Measurements from ENCODE around the gene GPR15. TPM values are rescaled to one million over a fixed set of nuclear protein-coding genes. Genes with fewer than 3 reads are reported as not detected.
A peak's percentile ranks its signal among the peaks of the same experiment; 100 is the strongest.

Gene GPR15
- total and polyA plus RNA-seq, 2 donors (not counting 1 experiment from before 2014, with no cell fraction given): under 0.01 TPM; not detected in 1

- no peak overlapping the region for H3K9ac ChIP-seq (ENCODE audit: insufficient read depth, low read length)
- no peaks in the 10 kb centered on the region for H3K4me1 ChIP-seq (ENCODE audit: control insufficient read depth, extremely low read depth, insufficient read depth, low read length)
- H3K4me2 ChIP-seq (ENCODE audit: extremely low read depth, insufficient read depth, low read length): no peak overlapping the region
- no peak overlapping the region for H3K4me3 ChIP-seq (replicated peaks in 1 of 4; ENCODE audit: control extremely low read depth in 1 of 4, insufficient read depth in 1 of 4, low read depth in 3 of 4, low read length in 4 of 4)
- DNase-seq (ENCODE audit: low read depth in 2 of 2): no peak
- H3K9me3 ChIP-seq (ENCODE audit: control insufficient read depth, insufficient read depth, low read depth, low read length): no peaks in the 10 kb centered on the region
- no peaks in the 10 kb centered on the region for H4K20me1 ChIP-seq (ENCODE audit: control insufficient read depth, extremely low read depth, insufficient read depth, low read length)
- H2AFZ ChIP-seq (ENCODE audit: low read length): no peak overlapping the region
- H3K27me3 ChIP-seq (ENCODE audit: control insufficient read depth, insufficient read depth, low read length): peaks cover 3% of the 10 kb centered on the region
- no peak overlapping the region for H3K27ac ChIP-seq (ENCODE audit: insufficient read depth, low read length)
- no peaks in the 10 kb centered on the region for H3K79me2 ChIP-seq (ENCODE audit: control insufficient read depth, insufficient read depth, low read length)
- TF ChIP-seq, protein P1, sequence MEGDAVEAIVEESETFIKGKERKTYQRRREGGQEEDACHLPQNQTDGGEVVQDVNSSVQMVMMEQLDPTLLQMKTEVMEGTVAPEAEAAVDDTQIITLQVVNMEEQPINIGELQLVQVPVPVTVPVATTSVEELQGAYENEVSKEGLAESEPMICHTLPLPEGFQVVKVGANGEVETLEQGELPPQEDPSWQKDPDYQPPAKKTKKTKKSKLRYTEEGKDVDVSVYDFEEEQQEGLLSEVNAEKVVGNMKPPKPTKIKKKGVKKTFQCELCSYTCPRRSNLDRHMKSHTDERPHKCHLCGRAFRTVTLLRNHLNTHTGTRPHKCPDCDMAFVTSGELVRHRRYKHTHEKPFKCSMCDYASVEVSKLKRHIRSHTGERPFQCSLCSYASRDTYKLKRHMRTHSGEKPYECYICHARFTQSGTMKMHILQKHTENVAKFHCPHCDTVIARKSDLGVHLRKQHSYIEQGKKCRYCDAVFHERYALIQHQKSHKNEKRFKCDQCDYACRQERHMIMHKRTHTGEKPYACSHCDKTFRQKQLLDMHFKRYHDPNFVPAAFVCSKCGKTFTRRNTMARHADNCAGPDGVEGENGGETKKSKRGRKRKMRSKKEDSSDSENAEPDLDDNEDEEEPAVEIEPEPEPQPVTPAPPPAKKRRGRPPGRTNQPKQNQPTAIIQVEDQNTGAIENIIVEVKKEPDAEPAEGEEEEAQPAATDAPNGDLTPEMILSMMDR (conservative IDR thresholded peaks at IDR 0.05 in 1 of 2, IDR thresholded peaks at IDR 0.05 in 1 of 2; ENCODE audit: low read depth in 1 of 2, low read length in 2 of 2): no peak
- TF ChIP-seq EZH2 (IDR thresholded peaks at IDR 0.05; ENCODE audit: low read length, missing control alignments): no peak
- H3K36me3 ChIP-seq (ENCODE audit: control insufficient read depth, insufficient read depth, low read length): no peaks in the 10 kb centered on the region
These were observed 22.0 kb downstream of the GPR15 start for GRCh38 chr3:98553753-98554152.

DNA sequence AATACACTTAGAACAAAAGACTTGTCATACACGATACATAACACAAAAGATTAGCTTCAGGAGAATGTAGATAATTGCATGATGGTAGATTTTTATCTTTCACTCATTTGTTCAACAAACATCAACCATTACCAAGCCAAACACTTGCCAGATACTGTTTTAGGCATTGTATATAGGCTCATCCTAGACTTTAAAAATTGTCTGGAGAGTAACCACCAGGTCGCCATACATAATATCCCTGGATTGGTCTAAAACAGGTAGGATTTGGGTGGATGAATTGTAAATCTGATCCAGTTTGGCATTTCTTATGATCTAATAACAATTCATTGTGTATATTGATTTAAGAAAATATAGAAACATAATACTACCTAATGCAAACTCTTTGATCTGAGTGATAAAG lies 22.8 kb downstream of the GPR15 start:
- Histone ChIP-seq H3K36me3 (ENCODE audit: control insufficient read depth, insufficient read depth, low read length) (no peaks in the 10 kb centered on the region), H3K27me3 (ENCODE audit: control insufficient read depth, insufficient read depth, low read length) (peaks cover 3% of the 10 kb centered on the region), H4K20me1 (ENCODE audit: control insufficient read depth, extremely low read depth, insufficient read depth, low read length) (no peaks in the 10 kb centered on the region), H3K9me3 (ENCODE audit: control insufficient read depth, insufficient read depth, low read depth, low read length) (no peaks in the 10 kb centered on the region), H3K79me2 (ENCODE audit: control insufficient read depth, insufficient read depth, low read length) (no peaks in the 10 kb centered on the region), H3K9ac (ENCODE audit: insufficient read depth, low read length) (no peak overlapping the region), H2AFZ (ENCODE audit: low read length) (no peak overlapping the region), H3K4me3 (replicated peaks in 1 of 4; ENCODE audit: control extremely low read depth in 1 of 4, insufficient read depth in 1 of 4, low read depth in 3 of 4, low read length in 4 of 4) (no peak overlapping the region), H3K4me1 (ENCODE audit: control insufficient read depth, extremely low read depth, insufficient read depth, low read length) (no peaks in the 10 kb centered on the region), H3K27ac (ENCODE audit: insufficient read depth, low read length) (no peak overlapping the region), H3K4me2 (ENCODE audit: extremely low read depth, insufficient read depth, low read length) (no peak overlapping the region)
- no peak for TF ChIP-seq EZH2 (IDR thresholded peaks at IDR 0.05; ENCODE audit: low read length, missing control alignments)
- TF ChIP-seq, protein P1 (conservative IDR thresholded peaks at IDR 0.05 in 1 of 2, IDR thresholded peaks at IDR 0.05 in 1 of 2; ENCODE audit: low read depth in 1 of 2, low read length in 2 of 2): no peak
- no peak for DNase-seq (ENCODE audit: low read depth in 2 of 2)

DNA sequence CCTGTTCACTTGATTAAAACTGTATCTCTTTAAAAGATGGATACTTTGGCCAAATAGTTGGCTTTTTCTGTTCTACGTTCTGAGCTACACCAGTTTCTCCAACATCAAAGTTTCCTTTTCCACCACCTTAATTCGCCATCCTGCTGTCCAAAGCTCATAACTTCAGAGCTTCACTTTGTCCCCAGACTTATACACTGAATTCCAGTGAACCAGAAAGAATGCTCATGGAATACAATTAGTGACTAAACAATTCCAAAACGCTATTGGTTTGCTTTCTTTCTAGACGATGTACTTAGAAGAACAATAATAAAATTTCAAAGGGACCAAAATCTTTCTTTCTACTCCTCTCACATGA lies 23.2 kb downstream of the GPR15 start:
- no peak overlapping the region for H2AFZ ChIP-seq (ENCODE audit: low read length)
- H3K27ac ChIP-seq (ENCODE audit: insufficient read depth, low read length): no peak overlapping the region
- H3K27me3 ChIP-seq (ENCODE audit: control insufficient read depth, insufficient read depth, low read length): peaks cover 3% of the 10 kb centered on the region
- no peak overlapping the region for H3K9ac ChIP-seq (ENCODE audit: insufficient read depth, low read length)
- TF ChIP-seq EZH2 (IDR thresholded peaks at IDR 0.05; ENCODE audit: low read length, missing control alignments): no peak
- TF ChIP-seq, protein P1 (conservative IDR thresholded peaks at IDR 0.05 in 1 of 2, IDR thresholded peaks at IDR 0.05 in 1 of 2; ENCODE audit: low read depth in 1 of 2, low read length in 2 of 2): no peak
- H3K4me2 ChIP-seq (ENCODE audit: extremely low read depth, insufficient read depth, low read length): no peak overlapping the region
- no peak overlapping the region for H3K4me3 ChIP-seq (replicated peaks in 1 of 4; ENCODE audit: control extremely low read depth in 1 of 4, insufficient read depth in 1 of 4, low read depth in 3 of 4, low read length in 4 of 4)
- H3K79me2 ChIP-seq (ENCODE audit: control insufficient read depth, insufficient read depth, low read length): no peaks in the 10 kb centered on the region
- H4K20me1 ChIP-seq (ENCODE audit: control insufficient read depth, extremely low read depth, insufficient read depth, low read length): no peaks in the 10 kb centered on the region
- H3K36me3 ChIP-seq (ENCODE audit: control insufficient read depth, insufficient read depth, low read length): no peaks in the 10 kb centered on the region
- H3K9me3 ChIP-seq (ENCODE audit: control insufficient read depth, insufficient read depth, low read depth, low read length): no peaks in the 10 kb centered on the region
- DNase-seq (ENCODE audit: low read depth in 2 of 2): peak in 1 of 2 donors; percentile 17
- no peaks in the 10 kb centered on the region for H3K4me1 ChIP-seq (ENCODE audit: control insufficient read depth, extremely low read depth, insufficient read depth, low read length)

Measured in fibroblast of lung (primary cell).